Hepatocyte (in vitro differentiated cells): ENCODE results near the gene VMP1.

Experiments used
- CTCF ChIP-seq: fragments of 200-600 bp; sonication (generic); IDR thresholded peaks from 2 replicates; pipeline ENCODE4 v1.5.1; 2016; ENCODE audit warnings: antibody characterized with exemption, mild to moderate bottlenecking; ENCODE audit not compliant: poor library complexity
- EZH2phosphoT487 ChIP-seq: fragments of 200-600 bp; sonication (generic); IDR thresholded peaks from one replicate; pipeline ENCODE4 v1.6.1; 2018; ENCODE audit warnings: antibody characterized with exemption, mild to moderate bottlenecking, low read depth, moderate library complexity; ENCODE audit not compliant: unreplicated experiment, severe bottlenecking

- TF ChIP-seq CTCF, result no peak
- no peak for TF ChIP-seq EZH2phosphoT487
These were observed 163.0 kb downstream of the VMP1 start for GRCh38 chr17:59870482-59870881.
